NCI-H2107 (cell line): ENCODE measurements around the gene SOAT2.
"Not testable (repeated sequence)": the region's sequence is repeated elsewhere in the genome, so short reads cannot be mapped to it uniquely, and the experiment has no call there.

Experiments
- DNase-seq: peaks from one replicate; lab custom pipeline; 2025; lab: John Stamatoyannopoulos, UW

The SOAT2 gene

DNA sequence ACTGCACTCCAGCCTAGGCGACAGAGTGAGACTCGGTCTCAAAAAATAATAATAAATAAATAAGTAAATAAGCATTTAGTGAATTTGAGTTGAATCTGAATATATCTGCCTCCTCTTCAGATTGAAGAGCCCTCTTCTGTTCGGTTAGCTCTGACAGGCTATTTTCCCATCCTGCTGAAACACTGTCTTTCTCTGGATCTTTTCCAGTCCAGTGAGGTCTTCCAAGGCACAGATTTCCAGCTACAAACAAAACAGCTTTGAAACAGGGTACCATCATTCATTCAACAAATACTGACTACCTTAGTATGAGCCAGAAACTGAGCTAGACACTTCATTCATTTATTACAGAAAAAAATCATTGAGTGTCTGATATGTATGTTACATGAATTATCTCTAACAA lies 16.9 kb upstream of the SOAT2 start:
- DNase-seq = no peak

DNA sequence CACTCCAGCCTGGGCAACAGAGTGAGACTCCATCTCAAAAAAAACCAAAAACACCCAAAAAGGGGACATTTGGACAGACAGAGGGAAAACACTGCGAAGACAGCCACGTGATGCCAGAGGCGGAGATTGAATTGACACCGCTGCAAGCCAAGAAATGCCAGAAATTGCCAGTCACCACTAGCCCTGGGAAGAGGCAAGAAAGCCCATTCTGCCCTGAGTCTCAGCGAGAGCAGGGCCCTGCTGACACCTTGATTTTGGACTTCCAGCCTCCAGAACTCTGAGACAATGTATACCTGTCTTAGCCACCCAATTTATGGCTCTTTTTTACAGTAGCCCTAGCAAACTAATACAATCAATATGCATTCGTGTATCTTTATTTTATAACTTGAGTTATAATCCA lies 13.2 kb upstream of the SOAT2 start:
- DNase-seq = no peak

DNA sequence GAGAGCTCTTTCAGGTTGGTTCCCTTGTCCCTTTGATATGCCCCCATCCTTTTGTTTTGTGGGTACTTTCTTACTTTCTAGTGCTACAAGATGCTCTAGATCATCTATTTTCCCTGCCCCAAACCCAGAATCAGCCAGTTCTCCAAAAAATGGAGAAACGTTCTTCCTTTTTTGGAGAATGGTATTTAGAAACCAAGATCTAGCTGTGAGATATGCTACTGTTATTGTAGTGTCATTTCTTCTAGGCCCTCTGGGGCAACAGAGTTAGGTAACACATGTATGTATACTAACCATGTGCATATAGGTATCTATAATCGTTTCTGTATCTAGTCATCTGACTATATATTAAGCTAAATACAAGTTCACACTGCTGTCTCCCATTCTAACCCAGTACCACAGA lies 12.7 kb upstream of the SOAT2 start:
- DNase-seq = no peak

DNA sequence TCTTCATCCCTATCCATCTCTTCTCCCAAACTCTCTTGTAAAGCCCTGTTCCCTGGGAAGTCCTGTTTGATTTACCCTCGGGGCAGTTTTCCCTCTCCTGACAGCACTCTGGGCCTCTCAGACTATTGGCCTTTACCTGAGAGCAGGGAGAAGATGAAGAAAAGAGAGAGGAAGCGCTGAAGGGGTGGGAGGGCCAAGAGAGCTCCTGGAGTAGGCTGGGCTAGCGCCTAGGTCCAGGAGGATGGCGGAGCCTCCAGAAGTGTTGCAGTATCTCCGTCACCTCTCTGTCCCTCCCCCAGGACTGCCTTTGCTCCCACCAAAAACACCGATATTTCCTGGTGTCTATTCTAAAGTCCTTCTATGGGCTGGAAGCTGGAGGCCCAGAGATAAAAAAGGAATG lies 11.5 kb upstream of the SOAT2 start:
- no peak for DNase-seq

DNA sequence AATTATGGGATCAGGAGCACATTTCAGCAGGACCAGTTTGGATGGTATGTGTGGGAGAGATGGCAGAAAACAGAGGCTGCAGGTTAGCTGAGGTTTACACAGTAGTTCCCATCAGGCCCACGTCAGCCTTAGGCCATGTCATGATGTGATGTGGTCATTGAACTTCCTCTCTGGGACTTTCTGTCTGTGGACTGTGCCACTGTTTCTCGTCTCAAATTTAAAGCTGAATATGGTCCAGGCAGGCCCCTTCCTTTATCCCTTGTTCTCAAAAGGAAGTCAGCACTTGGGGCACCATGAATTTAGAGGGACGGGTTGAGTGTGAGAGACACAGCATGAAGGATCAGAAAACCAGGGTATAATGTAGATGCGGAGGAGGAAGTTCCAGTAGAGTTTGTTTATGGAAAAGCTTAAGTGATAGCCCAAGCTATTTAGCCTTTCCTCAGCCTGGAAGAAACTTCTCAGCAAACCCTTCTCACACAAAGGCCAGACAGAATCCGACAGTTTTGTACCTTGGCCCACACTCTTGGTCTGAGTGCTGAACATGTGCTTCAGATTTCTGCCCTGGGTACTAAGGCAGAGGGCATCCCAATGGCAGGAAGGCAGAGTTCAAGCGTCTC lies 9.4 kb upstream of the SOAT2 start:
- no peak for DNase-seq

DNA sequence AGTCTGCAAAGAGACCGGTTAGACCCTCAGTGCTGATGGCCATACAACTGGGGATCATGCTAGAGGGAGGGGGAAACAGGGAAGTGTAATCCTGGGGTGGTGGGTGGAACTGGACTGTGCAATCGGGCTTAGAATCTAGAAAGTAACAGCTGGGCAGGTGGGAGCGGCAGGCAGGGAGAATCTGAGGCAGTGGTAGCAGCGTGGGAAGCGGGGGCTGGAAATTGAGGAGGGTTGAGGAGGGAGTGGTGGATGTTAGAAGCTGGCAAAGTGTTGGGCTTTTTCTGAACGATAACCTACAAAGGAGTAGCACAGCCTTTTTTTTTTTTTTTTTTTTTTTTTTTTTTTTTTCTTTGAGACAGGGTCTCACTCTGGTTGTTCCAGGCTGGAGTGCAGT lies 8.9 kb upstream of the SOAT2 start:
- DNase-seq = no peak

DNA sequence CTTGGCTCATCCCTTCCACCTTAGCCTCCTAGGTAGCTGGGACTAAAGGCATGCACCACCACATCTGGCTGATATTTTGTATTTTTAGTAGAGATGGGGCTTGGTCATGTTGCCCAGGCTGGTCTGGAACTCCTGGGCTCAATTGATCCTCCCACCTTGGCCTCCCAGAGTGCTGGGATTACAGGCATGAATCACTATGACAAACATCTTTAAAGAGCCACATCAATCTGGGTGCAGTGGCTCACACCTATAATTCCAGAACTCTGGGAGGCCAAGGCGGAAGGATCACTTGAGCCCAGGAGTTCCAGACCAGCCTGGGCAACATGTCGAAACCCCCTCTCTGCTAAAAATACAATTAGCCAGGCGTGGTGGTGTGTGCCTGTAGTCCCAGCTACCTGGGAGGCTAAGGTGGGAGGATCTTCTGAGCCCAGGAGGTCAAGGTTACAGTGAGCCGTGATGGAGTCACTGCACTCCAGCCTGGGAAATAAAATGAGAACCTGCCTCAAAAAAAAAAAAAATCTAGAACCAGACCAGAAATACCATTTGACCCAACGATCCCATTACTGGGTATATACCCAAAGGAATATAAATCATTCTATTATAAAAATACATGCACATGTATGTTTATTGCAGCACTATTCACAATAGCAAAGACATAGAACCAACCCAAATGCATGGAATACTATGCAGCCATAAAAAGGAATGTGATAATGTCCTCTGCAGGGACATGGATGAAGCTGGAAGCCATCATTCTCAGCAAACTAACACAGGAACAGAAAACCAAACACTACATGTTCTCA lies 8.3 kb upstream of the SOAT2 start:
- DNase-seq = not testable (repeated sequence)

DNA sequence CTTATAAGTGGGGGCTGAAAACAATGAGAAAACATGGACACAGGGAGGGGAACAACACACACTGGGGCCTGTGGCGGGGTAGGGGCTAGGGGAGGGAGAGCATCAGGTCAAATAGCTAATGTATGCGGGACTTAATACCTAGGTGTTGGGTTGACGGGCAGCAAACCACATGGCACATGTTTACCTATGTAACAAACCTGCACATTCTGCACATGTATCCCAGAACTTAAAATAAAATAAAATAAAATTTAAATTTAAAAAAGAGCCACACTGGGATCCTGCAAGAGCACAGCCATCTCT lies 7.7 kb upstream of the SOAT2 start:
- not testable (repeated sequence) for DNase-seq

DNA sequence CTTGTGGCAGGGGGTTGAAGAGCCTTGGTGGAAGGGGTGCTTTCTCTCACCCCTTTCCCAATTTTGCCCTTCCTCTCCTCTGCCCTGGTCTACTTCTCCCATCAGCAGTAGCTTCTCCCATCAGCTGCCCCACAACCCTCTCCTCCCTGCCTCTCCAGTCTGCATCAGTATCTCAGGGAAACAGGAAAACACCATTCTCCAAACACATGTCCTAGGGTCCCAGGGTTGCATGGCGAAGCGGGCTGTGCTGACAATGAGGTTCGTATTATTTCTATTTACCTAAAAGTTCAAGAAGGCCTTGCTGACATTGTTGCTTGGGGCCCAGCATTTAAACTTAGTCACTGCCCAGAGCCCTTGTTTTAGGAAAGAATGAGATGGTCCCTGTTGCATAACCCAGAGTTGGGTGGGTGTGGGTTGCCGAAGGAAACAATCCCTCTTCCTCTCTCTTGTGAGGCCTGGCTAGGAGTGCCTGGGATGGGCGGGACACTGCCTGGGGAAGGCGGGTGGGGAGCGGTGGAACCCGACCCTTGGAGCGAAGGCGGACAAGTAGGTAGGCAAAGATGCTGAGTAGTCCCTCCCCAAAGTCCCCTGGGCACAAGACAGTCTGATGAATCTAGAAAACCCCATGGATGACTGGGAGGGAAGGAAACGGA lies 7.1 kb upstream of the SOAT2 start:
- DNase-seq = no peak

DNA sequence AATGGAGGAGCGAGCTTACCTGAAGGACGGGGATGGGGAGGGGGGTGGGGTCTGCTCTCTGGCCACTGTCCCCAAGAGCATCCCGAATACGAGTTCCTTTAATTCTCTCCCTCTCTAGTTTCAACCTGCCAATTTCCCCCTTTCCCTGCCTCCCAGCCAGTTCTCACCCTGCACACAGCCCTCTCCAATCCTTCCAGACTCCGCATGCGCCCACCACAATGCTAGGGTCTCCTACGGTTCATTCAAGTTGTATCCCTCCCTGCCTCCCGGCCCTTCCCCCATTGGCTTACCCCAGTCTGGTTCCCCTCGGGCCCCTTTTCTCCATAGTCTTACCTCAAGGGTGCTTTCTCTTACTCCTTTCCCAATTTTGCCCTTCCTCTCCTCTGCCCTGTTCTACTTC lies 6.5 kb upstream of the SOAT2 start:
- no peak for DNase-seq

DNA sequence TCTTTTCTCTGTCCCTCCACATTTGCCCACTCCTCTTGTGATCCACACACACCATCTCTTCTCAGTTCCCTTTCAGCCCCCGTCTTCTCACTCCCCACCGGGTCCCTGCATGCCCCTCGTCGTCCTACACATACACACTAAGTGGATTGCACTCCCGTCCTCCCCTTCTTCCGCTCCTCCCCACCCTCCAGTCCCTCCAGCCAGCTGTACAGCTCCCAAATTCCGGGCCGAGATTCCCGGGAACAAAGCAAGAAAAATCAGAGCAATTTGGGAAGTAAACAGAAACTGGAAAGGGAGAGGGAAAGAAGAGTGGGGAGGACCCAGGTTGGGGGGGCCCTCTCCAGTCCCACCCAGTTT lies 6.1 kb upstream of the SOAT2 start:
- no peak for DNase-seq

DNA sequence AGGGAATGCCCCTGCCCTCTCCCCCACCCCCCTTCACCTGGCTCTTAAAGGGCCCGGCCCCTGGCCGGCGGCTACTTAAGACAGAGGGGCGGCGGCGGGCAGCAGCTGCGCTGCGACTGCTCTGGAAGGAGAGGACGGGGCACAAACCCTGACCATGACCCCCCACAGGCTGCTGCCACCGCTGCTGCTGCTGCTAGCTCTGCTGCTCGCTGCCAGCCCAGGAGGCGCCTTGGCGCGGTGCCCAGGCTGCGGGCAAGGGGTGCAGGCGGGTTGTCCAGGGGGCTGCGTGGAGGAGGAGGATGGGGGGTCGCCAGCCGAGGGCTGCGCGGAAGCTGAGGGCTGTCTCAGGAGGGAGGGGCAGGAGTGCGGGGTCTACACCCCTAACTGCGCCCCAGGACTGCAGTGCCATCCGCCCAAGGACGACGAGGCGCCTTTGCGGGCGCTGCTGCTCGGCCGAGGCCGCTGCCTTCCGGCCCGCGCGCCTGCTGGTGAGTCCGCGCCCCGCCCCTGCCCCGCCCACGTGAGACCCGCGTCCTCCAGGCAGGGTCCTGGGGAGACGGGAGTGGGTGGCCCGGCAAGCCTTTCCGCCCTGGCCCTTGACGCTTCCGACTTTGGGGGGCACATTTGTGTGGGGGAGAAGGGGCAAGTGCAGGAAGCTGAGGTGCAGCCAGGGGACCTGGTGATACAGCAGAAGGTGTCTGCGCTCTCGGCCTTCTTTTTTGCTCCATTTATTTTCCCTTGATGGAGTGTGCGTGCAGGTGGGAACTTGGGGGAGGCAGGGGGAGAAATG lies 5.5 kb upstream of the SOAT2 start, which contains the start of gene IGFBP6:
Gene IGFBP6, plus strand, starts transcription at position 104 of the 790 bp plus-strand sequence. Its CDS starts 51 bp downstream, at position 155.
- DNase-seq = no peak

DNA sequence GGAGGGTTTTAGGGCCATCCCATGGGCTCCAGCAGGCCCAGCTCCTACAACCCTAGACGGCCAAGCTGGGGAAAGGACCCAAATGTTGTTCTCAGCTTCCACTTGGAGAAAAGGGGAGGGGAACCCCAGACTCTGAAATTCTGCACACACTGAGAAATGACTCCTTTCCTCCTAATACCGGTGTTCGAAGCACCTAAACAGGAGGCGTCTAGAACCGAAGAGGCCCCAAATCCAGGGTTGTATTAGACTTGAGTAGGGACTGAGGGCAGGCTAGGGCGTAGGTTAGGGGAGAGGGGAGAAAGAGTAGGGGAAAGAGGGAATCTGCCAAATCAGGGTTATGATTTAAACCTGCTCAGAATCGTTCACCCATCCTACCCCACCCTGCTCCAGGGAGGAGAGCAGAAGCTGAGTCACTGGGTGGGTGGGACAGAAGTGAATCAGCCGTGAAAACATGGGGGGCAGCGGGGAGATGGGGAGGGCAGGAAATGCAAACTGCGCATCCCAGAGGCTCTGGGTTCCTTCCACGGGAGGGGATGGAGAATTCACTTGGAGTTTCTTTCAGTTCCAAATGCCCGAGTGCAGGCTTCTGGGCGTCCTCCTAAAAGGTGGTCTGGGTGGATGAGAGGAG lies 4.8 kb upstream of the SOAT2 start:
- no peak for DNase-seq

DNA sequence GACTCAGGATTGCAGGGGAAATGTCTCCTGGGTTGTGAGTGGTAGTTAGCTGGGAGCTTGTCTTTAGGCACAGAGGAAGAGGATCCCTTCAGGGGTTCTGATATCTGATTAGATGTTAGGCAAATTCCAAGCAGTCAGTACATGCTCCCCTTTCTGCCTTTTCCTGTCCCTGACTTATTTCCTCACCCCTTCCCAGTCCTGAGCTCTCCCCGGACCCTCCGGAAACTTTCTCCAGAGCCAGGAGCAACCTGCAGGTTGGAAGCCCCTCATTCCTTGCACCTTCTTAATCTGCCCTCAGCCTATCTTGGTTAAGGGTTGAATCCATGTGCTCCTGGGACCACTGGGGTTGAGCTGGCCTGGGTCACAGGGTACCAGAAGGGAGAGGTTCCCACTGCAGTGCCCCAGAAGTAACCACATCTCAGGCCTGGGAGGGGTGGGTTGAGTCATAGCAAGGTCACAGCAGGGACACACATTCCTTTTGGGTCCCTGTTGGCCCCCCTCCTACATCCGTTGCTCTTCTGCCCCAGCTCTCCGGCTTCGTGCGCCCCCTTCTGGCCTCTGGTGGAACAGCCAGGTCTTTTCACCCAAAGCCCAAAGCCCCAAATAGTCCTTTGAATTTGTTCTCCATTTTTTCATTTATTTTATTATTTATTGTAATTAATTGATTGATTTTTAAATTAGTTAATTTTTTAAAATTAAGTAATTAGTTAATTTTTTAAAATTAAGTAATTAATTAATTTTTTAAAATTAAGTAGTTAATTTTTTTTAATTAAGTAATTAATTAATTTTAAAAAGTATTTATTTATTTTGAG lies 4.0 kb upstream of the SOAT2 start:
- DNase-seq = peak; percentile 48

DNA sequence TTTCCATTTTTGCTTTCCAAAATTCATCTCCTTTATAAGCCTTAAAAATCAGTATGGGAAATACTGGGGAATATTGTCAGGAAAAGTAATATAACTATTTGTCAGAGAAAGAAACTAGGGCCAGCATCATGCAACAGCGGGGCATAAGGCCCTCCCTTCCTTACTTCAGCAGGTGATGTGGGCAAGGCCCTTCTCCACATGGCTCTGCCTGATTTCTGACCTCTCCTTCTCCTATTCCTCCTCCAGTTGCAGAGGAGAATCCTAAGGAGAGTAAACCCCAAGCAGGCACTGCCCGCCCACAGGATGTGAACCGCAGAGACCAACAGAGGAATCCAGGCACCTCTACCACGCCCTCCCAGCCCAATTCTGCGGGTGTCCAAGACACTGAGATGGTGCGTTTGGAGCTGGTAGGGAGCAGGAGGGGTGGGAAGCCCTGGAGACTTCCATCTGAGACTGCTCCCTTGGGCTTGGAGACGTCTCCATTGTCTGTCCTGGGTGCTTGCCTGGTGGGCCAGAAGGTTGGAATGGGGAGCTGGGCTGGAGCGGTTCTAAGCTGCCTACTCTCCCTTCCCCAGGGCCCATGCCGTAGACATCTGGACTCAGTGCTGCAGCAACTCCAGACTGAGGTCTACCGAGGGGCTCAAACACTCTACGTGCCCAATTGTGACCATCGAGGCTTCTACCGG lies 2.7 kb upstream of the SOAT2 start:
- no peak for DNase-seq

DNA sequence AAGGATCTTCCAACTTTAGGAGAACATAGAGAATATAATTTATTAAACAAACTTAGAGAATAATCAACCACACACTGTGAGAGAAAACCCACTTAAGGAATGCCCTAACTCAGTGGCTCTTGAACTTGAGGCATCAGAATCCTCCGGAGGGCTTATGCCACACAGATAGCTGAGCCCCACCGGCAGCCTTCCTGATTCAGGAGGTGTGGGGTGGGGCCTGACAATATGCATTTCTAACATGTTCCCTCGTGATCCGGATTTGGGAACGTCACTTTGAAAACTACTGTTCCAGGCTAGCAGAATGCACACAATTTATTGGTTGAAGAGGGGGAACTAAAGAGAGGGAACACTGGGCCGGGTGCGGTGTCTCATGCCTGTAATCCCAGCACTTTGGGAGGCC lies 2.0 kb upstream of the SOAT2 start:
- DNase-seq = no peak

DNA sequence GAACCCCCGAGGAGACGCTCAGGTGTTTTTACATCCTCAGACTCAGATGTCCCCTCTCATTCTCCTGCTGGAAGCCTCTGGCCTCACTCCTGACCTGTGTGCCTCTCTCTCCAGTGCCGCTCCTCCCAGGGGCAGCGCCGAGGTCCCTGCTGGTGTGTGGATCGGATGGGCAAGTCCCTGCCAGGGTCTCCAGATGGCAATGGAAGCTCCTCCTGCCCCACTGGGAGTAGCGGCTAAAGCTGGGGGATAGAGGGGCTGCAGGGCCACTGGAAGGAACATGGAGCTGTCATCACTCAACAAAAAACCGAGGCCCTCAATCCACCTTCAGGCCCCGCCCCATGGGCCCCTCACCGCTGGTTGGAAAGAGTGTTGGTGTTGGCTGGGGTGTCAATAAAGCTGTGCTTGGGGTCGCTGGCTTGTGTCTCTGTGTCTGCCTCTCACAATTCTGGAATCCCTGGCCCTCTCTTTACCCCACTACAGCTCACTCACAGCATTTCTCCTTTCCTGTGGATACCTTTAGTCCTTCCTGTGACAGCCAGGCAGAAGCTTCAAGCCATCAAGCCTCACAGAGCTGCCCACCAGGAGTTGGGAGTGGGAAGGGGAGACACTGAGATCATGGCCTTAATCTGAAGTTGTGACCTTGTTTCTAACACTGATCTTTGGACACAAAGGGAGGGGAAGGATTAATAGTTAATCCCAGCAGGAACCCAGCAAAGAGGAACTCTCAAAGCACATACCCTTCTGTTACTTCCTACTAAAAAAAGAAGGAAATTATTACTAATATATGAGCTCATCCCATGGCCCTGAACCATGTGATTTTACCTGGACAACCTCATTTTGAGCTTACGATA lies 1.1 kb upstream of the SOAT2 start:
- no peak for DNase-seq

DNA sequence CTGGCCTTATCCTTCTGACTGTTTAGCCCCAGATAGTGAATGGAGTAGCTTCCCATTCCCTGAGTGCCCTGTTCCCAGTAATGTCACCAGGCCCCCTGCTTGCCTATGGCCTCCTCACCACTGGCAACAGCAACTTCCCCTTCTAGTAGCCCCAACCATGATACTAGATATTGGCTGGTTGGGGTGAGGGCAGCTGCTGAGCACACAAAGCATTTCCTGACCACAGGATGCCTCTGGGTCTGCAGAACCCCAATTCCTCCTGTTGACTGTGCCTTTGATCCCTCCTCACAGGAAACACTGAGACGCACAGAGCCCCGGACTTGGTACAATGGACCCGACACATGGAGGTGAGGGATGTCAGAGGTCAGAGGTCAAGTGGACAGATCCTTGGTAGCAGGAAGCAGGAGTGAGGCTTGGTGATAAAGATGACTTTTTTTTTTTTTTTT lies 597 bp downstream of the SOAT2 start:
- DNase-seq = no peak

DNA sequence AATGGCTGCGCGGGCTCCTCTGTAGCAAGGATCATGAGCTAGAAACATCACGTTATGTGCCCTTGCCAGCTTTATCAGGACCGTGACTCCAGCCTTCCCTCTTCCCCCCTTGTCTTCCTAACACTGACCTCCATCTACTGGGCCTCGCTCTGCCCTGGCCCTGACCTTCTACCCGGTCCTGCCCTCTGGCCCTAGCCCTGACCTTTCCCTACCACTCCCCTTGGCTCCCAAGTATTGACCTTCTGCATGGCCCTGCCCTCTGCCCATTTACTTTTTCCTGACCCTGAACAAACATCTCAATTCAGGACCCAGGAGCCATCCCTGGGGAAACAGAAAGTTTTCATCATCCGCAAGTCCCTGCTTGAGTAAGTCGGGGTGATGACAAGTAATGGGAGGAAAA lies 2.0 kb downstream of the SOAT2 start:
- no peak for DNase-seq
